Spinal cord (tissue), 10 donors: ENCODE results near the gene SCUBE2. TPM values are rescaled to one million over a fixed set of nuclear protein-coding genes. Genes with fewer than 3 reads are reported as not detected.
"Not testable (repeated sequence)": the region's sequence is repeated elsewhere in the genome, so short reads cannot be mapped to it uniquely, and the experiment has no call there.

ENCODE experiments used
- DNase-seq, 6 donors: peaks; one replicate each; pipeline versions ENCODE4 v3.0.0 to v3.0.0-alpha.2; 2013 to 2015; ENCODE audit warnings: low spot score in 6 of 6, low read depth in 4 of 6
- H3K27ac ChIP-seq: one replicate; pipeline ENCODE4 v1.5.1; 2013; ENCODE audit warnings: low read depth, low read length, control low read depth
- H3K27me3 ChIP-seq: one replicate; pipeline ENCODE4 v1.6.1; 2013; ENCODE audit warnings: low read length; ENCODE audit not compliant: control insufficient read depth, insufficient read depth
- H3K36me3 ChIP-seq: one replicate; pipeline ENCODE4 v1.6.1; 2013; ENCODE audit warnings: low read length; ENCODE audit not compliant: control insufficient read depth, insufficient read depth
- H3K4me1 ChIP-seq: one replicate; pipeline ENCODE4 v1.6.1; 2013; ENCODE audit warnings: low read length; ENCODE audit not compliant: control insufficient read depth, insufficient read depth
- H3K4me3 ChIP-seq: one replicate; pipeline ENCODE4 v1.5.1; 2013; ENCODE audit warnings: low read depth, low read length, control low read depth
- H3K9me3 ChIP-seq: one replicate; pipeline ENCODE4 v1.6.1; 2013; ENCODE audit warnings: low read length; ENCODE audit not compliant: control insufficient read depth, insufficient read depth
- whole genome bisulfite sequencing: methylation state at CpG from one replicate; pipeline ENCODE4 v1.1.5; 2013; ENCODE audit warnings: missing lambda C conversion rate; ENCODE audit not compliant: insufficient coverage; 5-methylcytosine and 5-hydroxymethylcytosine counted together
- polyA plus RNA-seq, 2 donors: library from polyadenylated mRNA; unstranded; fragments of 120-200 nt; gene quantifications; one replicate each; pipeline ENCODE4 v1.2.1, GENCODE V29; 2013; ENCODE audit not compliant: insufficient read length in 2 of 2
- total RNA-seq, 2 donors: library from RNA; depleted of rRNA in 1 of 2; stranded (reverse); fragments of 120-200 nt in 1 of 2; fragments of >200 nt in 1 of 2; gene quantifications; one replicate each; pipeline versions ENCODE4 v1.2.3 to v1.2.4, GENCODE V29; 2013 to 2014
- donor health status: healthy.

Gene SCUBE2
- total and polyA plus RNA-seq, 4 donors: 15.9 to 29.4 (median 22.6) TPM

- Histone ChIP-seq H3K9me3 (no peaks in the 10 kb centered on the region), H3K27me3 (no peaks in the 10 kb centered on the region), H3K4me1 (peaks cover 9% of the 10 kb centered on the region), H3K4me3 (no peak overlapping the region), H3K27ac (no peak overlapping the region), H3K36me3 (no peaks in the 10 kb centered on the region)
- no peak for DNase-seq
- WGBS: 95% methylated on average over 4 of the region's 6 CpGs
Measured at GRCh38 chr11:9019861-9020260, 71.5 kb downstream of the SCUBE2 start.

GRCh38 chr11:9017773-9018172 lies 73.6 kb downstream of the SCUBE2 start:
- 91% methylated on average over 5 of the region's 5 CpGs for WGBS
- no peaks in the 10 kb centered on the region for H3K27me3 ChIP-seq
- no peaks in the 10 kb centered on the region for H3K9me3 ChIP-seq
- H3K4me1 ChIP-seq: peaks cover 9% of the 10 kb centered on the region
- no peak for DNase-seq
- no peak overlapping the region for H3K27ac ChIP-seq
- no peaks in the 10 kb centered on the region for H3K36me3 ChIP-seq
- no peak overlapping the region for H3K4me3 ChIP-seq

GRCh38 chr11:9016916-9017642 lies 74.3 kb downstream of the SCUBE2 start:
- Histone ChIP-seq H3K4me1 (peaks cover 9% of the 10 kb centered on the region), H3K27me3 (no peaks in the 10 kb centered on the region), H3K4me3 (no peak overlapping the region), H3K36me3 (no peaks in the 10 kb centered on the region), H3K27ac (no peak overlapping the region), H3K9me3 (no peaks in the 10 kb centered on the region)
- no peak for DNase-seq
- 85% methylated on average over 5 of the region's 6 CpGs for WGBS

GRCh38 chr11:9015677-9016076 lies 75.7 kb downstream of the SCUBE2 start:
- Histone ChIP-seq H3K4me1 (peaks cover 9% of the 10 kb centered on the region), H3K9me3 (no peaks in the 10 kb centered on the region), H3K27me3 (no peaks in the 10 kb centered on the region), H3K4me3 (no peak overlapping the region), H3K27ac (no peak overlapping the region), H3K36me3 (no peaks in the 10 kb centered on the region)
- peak in 4 of 6 donors; percentile 47 to 89 (median 68) for DNase-seq
- 21% methylated on average over 4 of the region's 4 CpGs for WGBS

- Histone ChIP-seq H3K4me3 (no peak overlapping the region), H3K27ac (no peak overlapping the region), H3K4me1 (peaks cover 9% of the 10 kb centered on the region), H3K36me3 (no peaks in the 10 kb centered on the region), H3K27me3 (no peaks in the 10 kb centered on the region), H3K9me3 (no peaks in the 10 kb centered on the region)
- WGBS: 98% methylated on average over 2 of the region's 3 CpGs
- no peak for DNase-seq
Measured at GRCh38 chr11:9014826-9015225, 76.6 kb downstream of the SCUBE2 start.

GRCh38 chr11:9013373-9013772 lies 78.0 kb downstream of the SCUBE2 start:
- H3K36me3 ChIP-seq: no peaks in the 10 kb centered on the region
- H3K27me3 ChIP-seq: no peaks in the 10 kb centered on the region
- no peak overlapping the region for H3K27ac ChIP-seq
- WGBS: 98% methylated on average over 4 of the region's 4 CpGs
- no peak overlapping the region for H3K4me3 ChIP-seq
- no peaks in the 10 kb centered on the region for H3K9me3 ChIP-seq
- no peak for DNase-seq
- H3K4me1 ChIP-seq: peaks cover 9% of the 10 kb centered on the region

GRCh38 chr11:9009538-9009937 lies 81.9 kb downstream of the SCUBE2 start:
- not testable (repeated sequence) for H3K4me3 ChIP-seq, H3K27ac ChIP-seq, H3K27me3 ChIP-seq, H3K9me3 ChIP-seq, H3K36me3 ChIP-seq, H3K4me1 ChIP-seq, DNase-seq
- no CpG with 5 or more reads among the region's 1 CpG for WGBS

GRCh38 chr11:9008661-9009060 lies 82.7 kb downstream of the SCUBE2 start:
- Histone ChIP-seq H3K36me3 (no peaks in the 10 kb centered on the region), H3K4me3 (no peak overlapping the region), H3K27me3 (peaks cover 3% of the 10 kb centered on the region), H3K9me3 (no peaks in the 10 kb centered on the region), H3K4me1 (peaks cover 8% of the 10 kb centered on the region), H3K27ac (no peak overlapping the region)
- 86% methylated on average over 1 of the region's 1 CpG for WGBS
- DNase-seq: no peak

- Histone ChIP-seq H3K36me3 (no peaks in the 10 kb centered on the region), H3K4me1 (peaks cover 13% of the 10 kb centered on the region), H3K4me3 (no peak overlapping the region), H3K27me3 (peaks cover 9% of the 10 kb centered on the region), H3K9me3 (no peaks in the 10 kb centered on the region), H3K27ac (no peak overlapping the region)
- no peak for DNase-seq
- WGBS: 38% methylated on average over 2 of the region's 3 CpGs
Measured at GRCh38 chr11:9008011-9008550, 83.3 kb downstream of the SCUBE2 start.

GRCh38 chr11:9005087-9005486 lies 86.3 kb downstream of the SCUBE2 start:
- Histone ChIP-seq H3K9me3 (no peaks in the 10 kb centered on the region), H3K27me3 (peaks cover 24% of the 10 kb centered on the region), H3K4me3 (no peak overlapping the region), H3K4me1 (peaks cover 16% of the 10 kb centered on the region), H3K36me3 (no peaks in the 10 kb centered on the region), H3K27ac (no peak overlapping the region)
- WGBS: 74% methylated on average over 4 of the region's 4 CpGs
- DNase-seq: no peak
